ENCODE data around the gene DCTN5.
A peak's percentile ranks its signal among the peaks of the same experiment; 100 is the strongest.

Gene DCTN5

DNA sequence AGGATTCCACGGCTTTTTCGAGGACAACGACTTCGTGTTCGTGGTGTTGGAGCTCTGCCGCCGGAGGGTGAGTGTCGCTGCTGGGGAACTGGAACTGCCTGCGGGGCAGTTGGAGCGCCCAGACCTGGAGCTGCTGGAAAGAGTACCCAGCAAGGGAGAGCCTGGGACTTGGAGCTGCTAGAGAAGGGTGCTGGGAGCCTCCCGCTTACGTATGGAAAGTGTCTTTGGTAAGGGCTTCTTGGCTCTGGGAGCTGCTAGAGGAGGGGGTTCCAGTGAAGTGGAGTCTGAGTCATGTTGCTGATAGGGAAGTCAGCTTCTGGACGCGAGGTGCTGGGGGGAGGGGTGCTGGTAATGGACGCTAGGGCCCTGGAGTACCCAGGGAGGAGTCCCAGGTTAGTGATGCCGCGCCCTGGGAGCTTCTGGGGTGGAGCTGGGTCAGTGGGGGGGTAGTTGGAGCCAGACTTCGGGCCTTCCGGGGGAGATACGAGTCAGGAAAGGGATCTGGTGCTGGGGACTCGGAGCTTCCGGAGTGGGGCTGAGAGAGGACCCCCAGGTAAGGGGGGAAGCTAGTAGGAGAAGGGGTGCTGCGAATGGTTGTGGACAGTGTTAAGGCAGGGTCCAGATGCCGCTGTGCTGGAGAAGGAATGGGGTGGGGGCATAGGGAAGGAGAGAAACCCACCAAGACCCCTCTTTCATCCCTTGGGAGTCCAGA, 38.2 kb downstream of the DCTN5 start:
- Histone ChIP-seq H3K79me2 (ENCODE audit: insufficient read depth, low read length) (peaks cover 46% of the 10 kb centered on the region), H3K27me3 (ENCODE audit: low read length) (no peaks in the 10 kb centered on the region), H3K9me2 (replicated peaks; ENCODE audit: insufficient read depth, low read length) (no peaks in the 10 kb centered on the region), H3K27ac (ENCODE audit: low read depth, low read length) (peak overlapping the region; percentile 70), H3K9me3 (ENCODE audit: insufficient read depth, low read length) (no peaks in the 10 kb centered on the region), H3K4me3 (ENCODE audit: insufficient read depth, low read length, poor library complexity, severe bottlenecking) (peak overlapping the region; percentile 98), H3K9ac (ENCODE audit: low read length) (peak overlapping the region; percentile 98), H3F3A (ENCODE audit: insufficient read depth) (peaks cover 11% of the 10 kb centered on the region; the same call in 1 of the 2 replicates), H2AFZ (ENCODE audit: low read depth, low read length, severe bottlenecking) (peak overlapping the region; percentile 85), H3K36me3 (ENCODE audit: low read length) (0 out of 2 replicates have a peak, but pooled peaks cover 20% of the 10 kb centered on the region), H4K20me1 (ENCODE audit: low read depth, low read length) (no peaks in the 10 kb centered on the region), H3K4me2 (ENCODE audit: low read depth, low read length, poor library complexity, severe bottlenecking) (peak overlapping the region; percentile 69)
- TF ChIP-seq EZH2phosphoT487 (conservative IDR thresholded peaks at IDR 0.05; ENCODE audit: low read length) = no peak
- TF ChIP-seq, protein P1, sequence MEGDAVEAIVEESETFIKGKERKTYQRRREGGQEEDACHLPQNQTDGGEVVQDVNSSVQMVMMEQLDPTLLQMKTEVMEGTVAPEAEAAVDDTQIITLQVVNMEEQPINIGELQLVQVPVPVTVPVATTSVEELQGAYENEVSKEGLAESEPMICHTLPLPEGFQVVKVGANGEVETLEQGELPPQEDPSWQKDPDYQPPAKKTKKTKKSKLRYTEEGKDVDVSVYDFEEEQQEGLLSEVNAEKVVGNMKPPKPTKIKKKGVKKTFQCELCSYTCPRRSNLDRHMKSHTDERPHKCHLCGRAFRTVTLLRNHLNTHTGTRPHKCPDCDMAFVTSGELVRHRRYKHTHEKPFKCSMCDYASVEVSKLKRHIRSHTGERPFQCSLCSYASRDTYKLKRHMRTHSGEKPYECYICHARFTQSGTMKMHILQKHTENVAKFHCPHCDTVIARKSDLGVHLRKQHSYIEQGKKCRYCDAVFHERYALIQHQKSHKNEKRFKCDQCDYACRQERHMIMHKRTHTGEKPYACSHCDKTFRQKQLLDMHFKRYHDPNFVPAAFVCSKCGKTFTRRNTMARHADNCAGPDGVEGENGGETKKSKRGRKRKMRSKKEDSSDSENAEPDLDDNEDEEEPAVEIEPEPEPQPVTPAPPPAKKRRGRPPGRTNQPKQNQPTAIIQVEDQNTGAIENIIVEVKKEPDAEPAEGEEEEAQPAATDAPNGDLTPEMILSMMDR (IDR thresholded peaks at IDR 0.05; ENCODE audit: insufficient read depth, low read length, poor library complexity, severe bottlenecking) = no peak

DNA sequence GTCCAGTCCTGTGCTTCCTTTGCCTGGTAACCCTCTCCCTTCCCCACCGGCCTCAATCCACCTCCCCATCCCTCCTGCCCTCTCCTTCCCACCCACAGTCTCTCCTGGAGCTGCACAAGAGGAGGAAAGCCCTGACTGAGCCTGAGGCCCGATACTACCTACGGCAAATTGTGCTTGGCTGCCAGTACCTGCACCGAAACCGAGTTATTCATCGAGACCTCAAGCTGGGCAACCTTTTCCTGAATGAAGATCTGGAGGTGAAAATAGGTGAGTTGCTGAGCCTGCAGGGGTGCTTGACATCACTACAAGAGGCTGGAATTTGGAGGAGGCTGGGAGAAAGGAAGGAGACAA, 38.7 kb downstream of the DCTN5 start:
- H3K9me3 ChIP-seq (ENCODE audit: insufficient read depth, low read length) = no peaks in the 10 kb centered on the region
- peak overlapping the region; percentile 70 for H3K27ac ChIP-seq (ENCODE audit: low read depth, low read length)
- H4K20me1 ChIP-seq (ENCODE audit: low read depth, low read length) = no peaks in the 10 kb centered on the region
- no peak overlapping the region for H2AFZ ChIP-seq (ENCODE audit: low read depth, low read length, severe bottlenecking)
- H3F3A ChIP-seq (ENCODE audit: insufficient read depth) = peaks cover 11% of the 10 kb centered on the region; the same call in 1 of the 2 replicates
- H3K4me2 ChIP-seq (ENCODE audit: low read depth, low read length, poor library complexity, severe bottlenecking) = peak overlapping the region; percentile 69
- TF ChIP-seq, protein P1 (IDR thresholded peaks at IDR 0.05; ENCODE audit: insufficient read depth, low read length, poor library complexity, severe bottlenecking) = no peak
- no peak for TF ChIP-seq EZH2phosphoT487 (conservative IDR thresholded peaks at IDR 0.05; ENCODE audit: low read length)
- peak overlapping the region; percentile 98 for H3K4me3 ChIP-seq (ENCODE audit: insufficient read depth, low read length, poor library complexity, severe bottlenecking)
- H3K9ac ChIP-seq (ENCODE audit: low read length) = peak overlapping the region; percentile 98
- H3K27me3 ChIP-seq (ENCODE audit: low read length) = no peaks in the 10 kb centered on the region
- peaks cover 46% of the 10 kb centered on the region for H3K79me2 ChIP-seq (ENCODE audit: insufficient read depth, low read length)
- H3K36me3 ChIP-seq (ENCODE audit: low read length) = peaks cover 21% of the 10 kb centered on the region; the same call in 1 of the 2 replicates
- no peaks in the 10 kb centered on the region for H3K9me2 ChIP-seq (replicated peaks; ENCODE audit: insufficient read depth, low read length)

DNA sequence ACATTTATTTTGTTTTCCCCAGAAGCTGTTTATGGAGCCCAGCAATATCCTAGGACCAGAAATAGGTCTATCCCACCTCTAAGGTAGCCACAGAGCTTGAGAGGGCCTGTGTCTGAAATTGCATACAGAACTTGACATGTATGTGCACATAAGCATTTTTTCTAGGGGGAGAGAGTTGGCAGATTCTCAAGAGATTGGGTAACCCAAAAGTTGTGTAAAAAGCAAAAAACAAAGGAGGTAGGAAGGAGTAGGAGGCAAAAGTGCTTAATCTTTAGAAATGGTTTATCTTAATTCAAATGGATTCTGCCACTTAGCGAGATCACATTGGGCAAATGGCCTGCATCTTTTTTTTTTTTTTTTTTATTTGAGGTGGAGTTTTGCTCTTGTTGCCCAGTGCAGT, 40.9 kb downstream of the DCTN5 start:
- Histone ChIP-seq H3K9me3 (ENCODE audit: insufficient read depth, low read length) (no peaks in the 10 kb centered on the region), H2AFZ (ENCODE audit: low read depth, low read length, severe bottlenecking) (no peak overlapping the region), H3F3A (ENCODE audit: insufficient read depth) (peaks cover 9% of the 10 kb centered on the region; the same call in 1 of the 2 replicates), H3K79me2 (ENCODE audit: insufficient read depth, low read length) (peaks cover 46% of the 10 kb centered on the region), H3K27me3 (ENCODE audit: low read length) (no peaks in the 10 kb centered on the region), H3K4me3 (ENCODE audit: insufficient read depth, low read length, poor library complexity, severe bottlenecking) (no peak overlapping the region), H3K4me2 (ENCODE audit: low read depth, low read length, poor library complexity, severe bottlenecking) (no peak overlapping the region), H3K9ac (ENCODE audit: low read length) (no peak overlapping the region), H3K9me2 (replicated peaks; ENCODE audit: insufficient read depth, low read length) (no peaks in the 10 kb centered on the region), H3K36me3 (ENCODE audit: low read length) (peaks cover 34% of the 10 kb centered on the region; the same call in 1 of the 2 replicates), H3K27ac (ENCODE audit: low read depth, low read length) (no peak overlapping the region), H4K20me1 (ENCODE audit: low read depth, low read length) (peaks cover 5% of the 10 kb centered on the region; the same call in 1 of the 2 replicates)
- TF ChIP-seq EZH2phosphoT487 (conservative IDR thresholded peaks at IDR 0.05; ENCODE audit: low read length) = no peak
- TF ChIP-seq, protein P1 (IDR thresholded peaks at IDR 0.05; ENCODE audit: insufficient read depth, low read length, poor library complexity, severe bottlenecking) = no peak
